Endothelial cell of umbilical vein (primary cell): ENCODE data around the gene TMPRSS6. TPM values are rescaled to one million over a fixed set of nuclear protein-coding genes. Genes with fewer than 3 reads are reported as not detected.

Experiments used
- BruUV-seq: library from RNA; stranded (reverse); fragments of 400-500 nt; replicated peaks from 2 replicates; lab custom pipeline; 2021; lab: Mats Ljungman, UMichigan
- CTCF ChIA-PET: fragments of 300-600, 350-600 bp; sonication (Branson Sonifier 250); formaldehyde crosslinking; loops from one replicate; lab custom pipeline; 2021; ENCODE audit warnings: antibody characterized with exemption, inconsistent platforms; lab: Charles Lee
- POLR2A ChIA-PET: fragments of 300-600, 350-600 bp; sonication (Branson Sonifier 250); formaldehyde crosslinking; loops from one replicate; lab custom pipeline; 2021; ENCODE audit warnings: antibody characterized with exemption, inconsistent platforms; lab: Charles Lee
- DNase-seq: peaks from one replicate; pipeline ENCODE4 v3.0.0-alpha.2; 2011; ENCODE audit warnings: low read depth, low spot score
- FAIRE-seq: peaks from 2 replicates; lab custom pipeline; 2011; peaks lifted over from hg19 to GRCh38; lab: Jason Lieb, UNC
- H2AFZ ChIP-seq: 2 replicates; pipeline ENCODE4 v1.6.0; 2012; ENCODE audit warnings: low read depth, low read length, control low read depth, inconsistent platforms
- H3K27ac ChIP-seq: 2 replicates; pipeline ENCODE4 v1.5.1; 2011; ENCODE audit warnings: low read depth, mild to moderate bottlenecking, control low read depth, low read length, moderate library complexity; ENCODE audit not compliant: insufficient read depth
- H3K27me3 ChIP-seq, 2 experiments: 2 replicates each; pipeline versions ENCODE4 v1.6.0 to v1.6.1; 2011; ENCODE audit warnings: low read length in 2 of 2, mixed read lengths in 1 of 2; ENCODE audit not compliant: control insufficient read depth in 2 of 2, insufficient read depth in 2 of 2
- H3K36me3 ChIP-seq, 2 experiments: 2 replicates in 1 of 2; 3 replicates in 1 of 2; pipeline ENCODE4 v1.5.1; 2011; ENCODE audit warnings: low read length in 2 of 2, mild to moderate bottlenecking in 1 of 2, moderate library complexity in 1 of 2; ENCODE audit not compliant: control insufficient read depth in 2 of 2, insufficient read depth in 2 of 2; ENCODE audit errors: extremely low read depth in 1 of 2
- H3K4me1 ChIP-seq: 3 replicates; pipeline ENCODE4 v1.5.1; 2011; ENCODE audit warnings: mild to moderate bottlenecking, low read length; ENCODE audit not compliant: control insufficient read depth, insufficient read depth; ENCODE audit errors: extremely low read depth
- H3K4me2 ChIP-seq: 2 replicates; pipeline ENCODE4 v1.6.1; 2011; ENCODE audit warnings: low read length, control low read depth, mixed read lengths; ENCODE audit not compliant: insufficient read depth
- H3K4me3 ChIP-seq, 3 experiments: fragments of 200-600 bp in 1 of 3; sonication (generic), shearing (Covaris generic) in 1 of 3; replicated peaks in 1 of 3; 2 replicates each; pipeline ENCODE4 v1.5.1; 2011 to 2016; ENCODE audit warnings: control low read depth in 3 of 3, low read length in 3 of 3, mild to moderate bottlenecking in 2 of 3, inconsistent platforms in 1 of 3, low read depth in 1 of 3, moderate library complexity in 1 of 3; ENCODE audit not compliant: insufficient read depth in 1 of 3
- H3K79me2 ChIP-seq: 2 replicates; pipeline ENCODE4 v1.6.0; 2012; ENCODE audit warnings: low read length, inconsistent platforms; ENCODE audit not compliant: control insufficient read depth, insufficient read depth
- H3K9ac ChIP-seq: replicated peaks from 2 replicates; pipeline ENCODE3; 2011; ENCODE audit warnings: low read length, control low read depth; ENCODE audit not compliant: insufficient read depth; ENCODE audit errors: extremely low read depth
- H3K9me1 ChIP-seq: replicated peaks from 3 replicates; pipeline ENCODE4 v1.6.0; 2011; ENCODE audit warnings: mild to moderate bottlenecking, low read length; ENCODE audit not compliant: control insufficient read depth, insufficient read depth; ENCODE audit errors: extremely low read depth
- H3K9me3 ChIP-seq: replicated peaks from 2 replicates; pipeline ENCODE4 v1.5.1; 2012; ENCODE audit warnings: low read length, inconsistent platforms; ENCODE audit not compliant: control insufficient read depth, insufficient read depth
- H4K20me1 ChIP-seq: replicated peaks from 2 replicates; pipeline ENCODE3; 2011; ENCODE audit warnings: mild to moderate bottlenecking, low read length; ENCODE audit not compliant: control insufficient read depth, insufficient read depth; ENCODE audit errors: extremely low read depth
- CTCF ChIP-seq, 2 donors: IDR thresholded peaks; 1 replicate in 1 of 2; 2 replicates in 1 of 2; pipeline ENCODE4 v1.5.1; 2011; ENCODE audit warnings: low read length in 2 of 2, mild to moderate bottlenecking in 2 of 2, moderate library complexity in 2 of 2, control low read depth in 1 of 2, inconsistent platforms in 1 of 2, low read depth in 1 of 2; ENCODE audit not compliant: insufficient read depth in 1 of 2; ENCODE audit errors: extremely low read depth in 1 of 2
- EZH2 ChIP-seq: IDR thresholded peaks from 2 replicates; pipeline ENCODE4 v1.6.1; 2012; ENCODE audit warnings: borderline replicate concordance, low read depth, mild to moderate bottlenecking, moderate library complexity, low read length, inconsistent platforms; ENCODE audit not compliant: severe bottlenecking
- FOS ChIP-seq: IDR thresholded peaks from 2 replicates; pipeline ENCODE4 v1.6.1; 2011; ENCODE audit warnings: mild to moderate bottlenecking, low read length, moderate library complexity, borderline replicate concordance; ENCODE audit not compliant: insufficient read depth
- GATA2 ChIP-seq: IDR thresholded peaks from 2 replicates; pipeline ENCODE4 v1.7.0; 2011; ENCODE audit warnings: low read depth, mild to moderate bottlenecking, moderate library complexity, mixed read lengths, low read length; ENCODE audit not compliant: insufficient read length, insufficient read depth
- JUN ChIP-seq: IDR thresholded peaks from 2 replicates; pipeline ENCODE4 v1.6.1; 2011; ENCODE audit warnings: borderline replicate concordance, low read depth; ENCODE audit not compliant: insufficient read length, insufficient read depth
- MAX ChIP-seq: IDR thresholded peaks from 2 replicates; pipeline ENCODE4 v1.6.1; 2011; ENCODE audit not compliant: insufficient read depth, insufficient read length
- MYC ChIP-seq: IDR thresholded peaks from one replicate; pipeline ENCODE4 v1.6.1; 2011; ENCODE audit warnings: mild to moderate bottlenecking, low read depth, low read length
- POLR2A ChIP-seq: IDR thresholded peaks from 2 replicates; pipeline ENCODE4 v1.6.1; 2012; ENCODE audit warnings: low read depth, mild to moderate bottlenecking, control low read depth, low read length
- POLR2AphosphoS5 ChIP-seq: IDR thresholded peaks from 2 replicates; pipeline ENCODE4 v1.6.1; 2012; ENCODE audit warnings: low read depth, mild to moderate bottlenecking, control low read depth, low read length, moderate library complexity; ENCODE audit not compliant: insufficient read depth
- dilution Hi-C: fragments of 300-500 bp; cut with MboI; formaldehyde crosslinking; loops from one replicate; pipeline ENCODE4 v1.15.0; 2019; ENCODE audit warnings: low sequenced_read_pairs; ENCODE audit not compliant: extremely low pct_ligation_motif_present
- intact Hi-C: fragments of 100-400 bp; cut with micrococcal nuclease; formaldehyde crosslinking; loops from one replicate; pipeline ENCODE4 v1.10.0; 2022
- polyA plus RNA-seq, 4 experiments: library from polyadenylated mRNA; depleted of rRNA in 3 of 4; stranded (reverse) in 3 of 4; unstranded in 1 of 4; fragments of >200 nt; gene quantifications; 2 replicates each; pipeline versions ENCODE4 v1.2.1 to v1.2.3, GENCODE V29; 2011 to 2012; ENCODE audit warnings: missing spikeins in 1 of 4
- total RNA-seq: library from RNA; stranded (reverse); gene quantifications from 2 replicates; pipeline ENCODE4 v1.2.3, GENCODE V29; 2021

TMPRSS6 gene
- total and polyA plus RNA-seq, 2 donors (not counting 3 experiments of a cell fraction or from before 2014, with no cell fraction given), result not detected

GRCh38 chr22:37133304-37134018 is 23.9 kb upstream of the TMPRSS6 start:
- intact Hi-C loops, result no loop called here
- Histone ChIP-seq H2AFZ (no peak overlapping the region), H4K20me1 (no peaks in the 10 kb centered on the region), H3K9ac (no peak overlapping the region), H3K79me2 (no peaks in the 10 kb centered on the region), H3K36me3 (no peaks in the 10 kb centered on the region), H3K4me1 (no peaks in the 10 kb centered on the region), H3K4me2 (no peak overlapping the region), H3K27ac (no peak overlapping the region), H3K27me3 (no peaks in the 10 kb centered on the region), H3K4me3 (no peak overlapping the region), H3K9me3 (no peaks in the 10 kb centered on the region), H3K9me1 (no peaks in the 10 kb centered on the region)
- no TSS peak for BruUV-seq
- no peak for TF ChIP-seq FOS
- no peak for TF ChIP-seq GATA2
- TF ChIP-seq JUN, result no peak
- TF ChIP-seq MAX, result no peak
- dilution Hi-C loops, result no loop called here
- no peak for FAIRE-seq
- DNase-seq, result no peak
- ChIA-PET POLR2A (no interaction called here), CTCF (interaction anchor here (1.1 kb wide), 1 partner anchor 10 kb away, joined by 3 read pairs; no protein-coding TSS in a partner anchor)

GRCh38 chr22:37132773-37133172 is 23.3 kb upstream of the TMPRSS6 start:
- dilution Hi-C loops, result no loop called here
- Histone ChIP-seq H3K9me3 (no peaks in the 10 kb centered on the region), H3K9me1 (no peaks in the 10 kb centered on the region), H3K27me3 (no peaks in the 10 kb centered on the region), H3K9ac (no peak overlapping the region), H3K4me3 (no peak overlapping the region), H3K79me2 (no peaks in the 10 kb centered on the region), H4K20me1 (no peaks in the 10 kb centered on the region), H3K27ac (no peak overlapping the region), H2AFZ (no peak overlapping the region), H3K4me1 (no peaks in the 10 kb centered on the region), H3K36me3 (no peaks in the 10 kb centered on the region), H3K4me2 (no peak overlapping the region)
- FAIRE-seq (no peak), DNase-seq (no peak)
- intact Hi-C loops, result no loop called here
- TF ChIP-seq GATA2 (no peak), MAX (no peak), POLR2AphosphoS5 (no peak), CTCF (IDR thresholded peaks at IDR 0.05; ENCODE audit: extremely low read depth in 1 of 2, insufficient read depth in 1 of 2, low read depth in 1 of 2, low read length in 2 of 2) (no peak), POLR2A (no peak), FOS (no peak), EZH2 (no peak), MYC (no peak), JUN (no peak)
- BruUV-seq, result no TSS peak
- POLR2A ChIA-PET, result no interaction called here
- CTCF ChIA-PET, result interaction anchor here (1.1 kb wide), 1 partner anchor 10 kb away, joined by 3 read pairs; no protein-coding TSS in a partner anchor
